Endothelial cell of umbilical vein (primary cell): ENCODE measurements around the gene PPP4R4. TPM values are rescaled to one million over a fixed set of nuclear protein-coding genes. Genes with fewer than 3 reads are reported as not detected.

Experiments
- BruUV-seq: library from RNA; stranded (reverse); fragments of 400-500 nt; replicated peaks from 2 replicates; lab custom pipeline; 2021; lab: Mats Ljungman, UMichigan
- CTCF ChIA-PET: fragments of 300-600, 350-600 bp; sonication (Branson Sonifier 250); formaldehyde crosslinking; loops from one replicate; lab custom pipeline; 2021; ENCODE audit warnings: antibody characterized with exemption, inconsistent platforms; lab: Charles Lee
- POLR2A ChIA-PET: fragments of 300-600, 350-600 bp; sonication (Branson Sonifier 250); formaldehyde crosslinking; loops from one replicate; lab custom pipeline; 2021; ENCODE audit warnings: antibody characterized with exemption, inconsistent platforms; lab: Charles Lee
- DNase-seq: peaks from one replicate; pipeline ENCODE4 v3.0.0-alpha.2; 2011; ENCODE audit warnings: low read depth, low spot score
- FAIRE-seq: peaks from 2 replicates; lab custom pipeline; 2011; peaks lifted over from hg19 to GRCh38; lab: Jason Lieb, UNC
- H2AFZ ChIP-seq: 2 replicates; pipeline ENCODE4 v1.6.0; 2012; ENCODE audit warnings: low read depth, low read length, control low read depth, inconsistent platforms
- H3K27ac ChIP-seq: 2 replicates; pipeline ENCODE4 v1.5.1; 2011; ENCODE audit warnings: low read depth, mild to moderate bottlenecking, control low read depth, low read length, moderate library complexity; ENCODE audit not compliant: insufficient read depth
- H3K27me3 ChIP-seq, 2 experiments: 2 replicates each; pipeline versions ENCODE4 v1.6.0 to v1.6.1; 2011; ENCODE audit warnings: low read length in 2 of 2, mixed read lengths in 1 of 2; ENCODE audit not compliant: control insufficient read depth in 2 of 2, insufficient read depth in 2 of 2
- H3K36me3 ChIP-seq, 2 experiments: 2 replicates in 1 of 2; 3 replicates in 1 of 2; pipeline ENCODE4 v1.5.1; 2011; ENCODE audit warnings: low read length in 2 of 2, mild to moderate bottlenecking in 1 of 2, moderate library complexity in 1 of 2; ENCODE audit not compliant: control insufficient read depth in 2 of 2, insufficient read depth in 2 of 2; ENCODE audit errors: extremely low read depth in 1 of 2
- H3K4me1 ChIP-seq: 3 replicates; pipeline ENCODE4 v1.5.1; 2011; ENCODE audit warnings: mild to moderate bottlenecking, low read length; ENCODE audit not compliant: control insufficient read depth, insufficient read depth; ENCODE audit errors: extremely low read depth
- H3K4me2 ChIP-seq: 2 replicates; pipeline ENCODE4 v1.6.1; 2011; ENCODE audit warnings: low read length, control low read depth, mixed read lengths; ENCODE audit not compliant: insufficient read depth
- H3K4me3 ChIP-seq, 3 experiments: fragments of 200-600 bp in 1 of 3; sonication (generic), shearing (Covaris generic) in 1 of 3; replicated peaks in 1 of 3; 2 replicates each; pipeline ENCODE4 v1.5.1; 2011 to 2016; ENCODE audit warnings: control low read depth in 3 of 3, low read length in 3 of 3, mild to moderate bottlenecking in 2 of 3, inconsistent platforms in 1 of 3, low read depth in 1 of 3, moderate library complexity in 1 of 3; ENCODE audit not compliant: insufficient read depth in 1 of 3
- H3K79me2 ChIP-seq: 2 replicates; pipeline ENCODE4 v1.6.0; 2012; ENCODE audit warnings: low read length, inconsistent platforms; ENCODE audit not compliant: control insufficient read depth, insufficient read depth
- H3K9ac ChIP-seq: replicated peaks from 2 replicates; pipeline ENCODE3; 2011; ENCODE audit warnings: low read length, control low read depth; ENCODE audit not compliant: insufficient read depth; ENCODE audit errors: extremely low read depth
- H3K9me1 ChIP-seq: replicated peaks from 3 replicates; pipeline ENCODE4 v1.6.0; 2011; ENCODE audit warnings: mild to moderate bottlenecking, low read length; ENCODE audit not compliant: control insufficient read depth, insufficient read depth; ENCODE audit errors: extremely low read depth
- H3K9me3 ChIP-seq: replicated peaks from 2 replicates; pipeline ENCODE4 v1.5.1; 2012; ENCODE audit warnings: low read length, inconsistent platforms; ENCODE audit not compliant: control insufficient read depth, insufficient read depth
- H4K20me1 ChIP-seq: replicated peaks from 2 replicates; pipeline ENCODE3; 2011; ENCODE audit warnings: mild to moderate bottlenecking, low read length; ENCODE audit not compliant: control insufficient read depth, insufficient read depth; ENCODE audit errors: extremely low read depth
- EZH2 ChIP-seq: IDR thresholded peaks from 2 replicates; pipeline ENCODE4 v1.6.1; 2012; ENCODE audit warnings: borderline replicate concordance, low read depth, mild to moderate bottlenecking, moderate library complexity, low read length, inconsistent platforms; ENCODE audit not compliant: severe bottlenecking
- FOS ChIP-seq: IDR thresholded peaks from 2 replicates; pipeline ENCODE4 v1.6.1; 2011; ENCODE audit warnings: mild to moderate bottlenecking, low read length, moderate library complexity, borderline replicate concordance; ENCODE audit not compliant: insufficient read depth
- GATA2 ChIP-seq: IDR thresholded peaks from 2 replicates; pipeline ENCODE4 v1.7.0; 2011; ENCODE audit warnings: low read depth, mild to moderate bottlenecking, moderate library complexity, mixed read lengths, low read length; ENCODE audit not compliant: insufficient read length, insufficient read depth
- JUN ChIP-seq: IDR thresholded peaks from 2 replicates; pipeline ENCODE4 v1.6.1; 2011; ENCODE audit warnings: borderline replicate concordance, low read depth; ENCODE audit not compliant: insufficient read length, insufficient read depth
- MYC ChIP-seq: IDR thresholded peaks from one replicate; pipeline ENCODE4 v1.6.1; 2011; ENCODE audit warnings: mild to moderate bottlenecking, low read depth, low read length
- POLR2A ChIP-seq: IDR thresholded peaks from 2 replicates; pipeline ENCODE4 v1.6.1; 2012; ENCODE audit warnings: low read depth, mild to moderate bottlenecking, control low read depth, low read length
- POLR2AphosphoS5 ChIP-seq: IDR thresholded peaks from 2 replicates; pipeline ENCODE4 v1.6.1; 2012; ENCODE audit warnings: low read depth, mild to moderate bottlenecking, control low read depth, low read length, moderate library complexity; ENCODE audit not compliant: insufficient read depth
- dilution Hi-C: fragments of 300-500 bp; cut with MboI; formaldehyde crosslinking; loops from one replicate; pipeline ENCODE4 v1.15.0; 2019; ENCODE audit warnings: low sequenced_read_pairs; ENCODE audit not compliant: extremely low pct_ligation_motif_present
- intact Hi-C: fragments of 100-400 bp; cut with micrococcal nuclease; formaldehyde crosslinking; loops from one replicate; pipeline ENCODE4 v1.10.0; 2022
- polyA plus RNA-seq, 4 experiments: library from polyadenylated mRNA; depleted of rRNA in 3 of 4; stranded (reverse) in 3 of 4; unstranded in 1 of 4; fragments of >200 nt; gene quantifications; 2 replicates each; pipeline versions ENCODE4 v1.2.1 to v1.2.3, GENCODE V29; 2011 to 2012; ENCODE audit warnings: missing spikeins in 1 of 4
- total RNA-seq: library from RNA; stranded (reverse); gene quantifications from 2 replicates; pipeline ENCODE4 v1.2.3, GENCODE V29; 2021
- TF ChIP-seq, protein P1 (sequence below), 2 donors: IDR thresholded peaks; 1 replicate in 1 of 2; 2 replicates in 1 of 2; pipeline ENCODE4 v1.5.1; 2011; ENCODE audit warnings: low read length in 2 of 2, mild to moderate bottlenecking in 2 of 2, moderate library complexity in 2 of 2, control low read depth in 1 of 2, inconsistent platforms in 1 of 2, low read depth in 1 of 2; ENCODE audit not compliant: insufficient read depth in 1 of 2; ENCODE audit errors: extremely low read depth in 1 of 2
- TF ChIP-seq, protein P2 (sequence below): IDR thresholded peaks from 2 replicates; pipeline ENCODE4 v1.6.1; 2011; ENCODE audit not compliant: insufficient read depth, insufficient read length

PPP4R4 gene
- total and polyA plus RNA-seq, 2 donors (not counting 3 experiments of a cell fraction or from before 2014, with no cell fraction given): not detected

DNA sequence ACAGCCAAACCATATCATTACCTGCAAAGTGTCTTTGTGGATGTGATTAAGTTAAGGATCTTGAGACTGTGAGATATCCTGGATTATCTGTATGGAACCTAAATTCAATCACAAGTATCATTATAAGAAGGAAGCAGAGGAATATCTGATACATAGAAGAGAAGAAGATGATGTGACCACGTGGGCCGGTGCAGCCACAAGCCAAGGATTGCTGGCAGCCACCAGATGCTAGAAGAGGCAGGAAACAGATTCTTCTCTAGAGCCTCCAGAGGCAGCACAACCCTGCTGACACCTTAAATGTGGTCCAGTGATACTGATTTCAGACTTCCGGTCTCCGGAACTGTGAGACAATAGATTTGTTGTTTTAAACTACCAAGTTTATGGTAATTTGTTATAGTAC, 38.6 kb upstream of the PPP4R4 start:
- Histone ChIP-seq H2AFZ (no peak overlapping the region), H3K9me1 (no peaks in the 10 kb centered on the region), H3K27ac (no peak overlapping the region), H3K4me3 (no peak overlapping the region), H3K36me3 (no peaks in the 10 kb centered on the region), H3K27me3 (peaks cover 3 to 11% of the 10 kb centered on the region in 2 experiments), H3K9ac (no peak overlapping the region), H3K79me2 (no peaks in the 10 kb centered on the region), H3K4me1 (peaks cover under 1% of the 10 kb centered on the region), H3K4me2 (no peak overlapping the region), H4K20me1 (no peaks in the 10 kb centered on the region), H3K9me3 (no peaks in the 10 kb centered on the region)
- DNase-seq (no peak), FAIRE-seq (no peak)
- POLR2A ChIA-PET: no interaction called here
- intact Hi-C loops (loop anchor here (10.0 kb wide), 2 partner anchors 409 to 481 kb away; no protein-coding TSS in a partner anchor), dilution Hi-C loops (no loop called here)
- CTCF ChIA-PET: no interaction called here
- TF ChIP-seq JUN (no peak), POLR2AphosphoS5 (no peak), FOS (no peak), POLR2A (no peak), MYC (no peak), GATA2 (no peak), EZH2 (no peak)
- TF ChIP-seq, protein P1, sequence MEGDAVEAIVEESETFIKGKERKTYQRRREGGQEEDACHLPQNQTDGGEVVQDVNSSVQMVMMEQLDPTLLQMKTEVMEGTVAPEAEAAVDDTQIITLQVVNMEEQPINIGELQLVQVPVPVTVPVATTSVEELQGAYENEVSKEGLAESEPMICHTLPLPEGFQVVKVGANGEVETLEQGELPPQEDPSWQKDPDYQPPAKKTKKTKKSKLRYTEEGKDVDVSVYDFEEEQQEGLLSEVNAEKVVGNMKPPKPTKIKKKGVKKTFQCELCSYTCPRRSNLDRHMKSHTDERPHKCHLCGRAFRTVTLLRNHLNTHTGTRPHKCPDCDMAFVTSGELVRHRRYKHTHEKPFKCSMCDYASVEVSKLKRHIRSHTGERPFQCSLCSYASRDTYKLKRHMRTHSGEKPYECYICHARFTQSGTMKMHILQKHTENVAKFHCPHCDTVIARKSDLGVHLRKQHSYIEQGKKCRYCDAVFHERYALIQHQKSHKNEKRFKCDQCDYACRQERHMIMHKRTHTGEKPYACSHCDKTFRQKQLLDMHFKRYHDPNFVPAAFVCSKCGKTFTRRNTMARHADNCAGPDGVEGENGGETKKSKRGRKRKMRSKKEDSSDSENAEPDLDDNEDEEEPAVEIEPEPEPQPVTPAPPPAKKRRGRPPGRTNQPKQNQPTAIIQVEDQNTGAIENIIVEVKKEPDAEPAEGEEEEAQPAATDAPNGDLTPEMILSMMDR (IDR thresholded peaks at IDR 0.05; ENCODE audit: extremely low read depth in 1 of 2, insufficient read depth in 1 of 2, low read depth in 1 of 2, low read length in 2 of 2): no peak
- TF ChIP-seq, protein P2, sequence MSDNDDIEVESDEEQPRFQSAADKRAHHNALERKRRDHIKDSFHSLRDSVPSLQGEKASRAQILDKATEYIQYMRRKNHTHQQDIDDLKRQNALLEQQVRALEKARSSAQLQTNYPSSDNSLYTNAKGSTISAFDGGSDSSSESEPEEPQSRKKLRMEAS: no peak
- BruUV-seq: no TSS peak
